ENCODE results near the gene CHIT1. TPM values are rescaled to one million over a fixed set of nuclear protein-coding genes. Genes with fewer than 3 reads are reported as not detected.

The CHIT1 gene
- total RNA-seq, 1 experiment from 2014 or later = not detected

DNA sequence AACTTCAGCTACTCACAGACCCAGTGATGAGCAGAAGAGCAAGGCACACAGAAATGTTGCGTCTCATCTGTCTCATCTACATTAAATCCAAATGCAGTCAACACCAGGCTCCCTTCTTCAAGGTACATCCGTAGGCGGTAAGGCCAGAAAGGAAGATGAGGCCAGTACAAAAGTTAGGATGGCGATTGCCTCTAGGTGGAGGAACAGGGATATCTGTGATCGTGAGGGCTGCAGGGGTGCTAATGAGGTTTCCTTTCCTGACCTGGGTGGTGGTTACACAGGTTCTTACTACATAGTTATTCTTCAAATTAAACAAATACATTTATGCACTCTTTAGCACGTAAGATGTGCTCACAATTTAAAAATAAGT, 52.5 kb downstream of the CHIT1 start:
- intact Hi-C loops (cut with micrococcal nuclease) = no loop called here

DNA sequence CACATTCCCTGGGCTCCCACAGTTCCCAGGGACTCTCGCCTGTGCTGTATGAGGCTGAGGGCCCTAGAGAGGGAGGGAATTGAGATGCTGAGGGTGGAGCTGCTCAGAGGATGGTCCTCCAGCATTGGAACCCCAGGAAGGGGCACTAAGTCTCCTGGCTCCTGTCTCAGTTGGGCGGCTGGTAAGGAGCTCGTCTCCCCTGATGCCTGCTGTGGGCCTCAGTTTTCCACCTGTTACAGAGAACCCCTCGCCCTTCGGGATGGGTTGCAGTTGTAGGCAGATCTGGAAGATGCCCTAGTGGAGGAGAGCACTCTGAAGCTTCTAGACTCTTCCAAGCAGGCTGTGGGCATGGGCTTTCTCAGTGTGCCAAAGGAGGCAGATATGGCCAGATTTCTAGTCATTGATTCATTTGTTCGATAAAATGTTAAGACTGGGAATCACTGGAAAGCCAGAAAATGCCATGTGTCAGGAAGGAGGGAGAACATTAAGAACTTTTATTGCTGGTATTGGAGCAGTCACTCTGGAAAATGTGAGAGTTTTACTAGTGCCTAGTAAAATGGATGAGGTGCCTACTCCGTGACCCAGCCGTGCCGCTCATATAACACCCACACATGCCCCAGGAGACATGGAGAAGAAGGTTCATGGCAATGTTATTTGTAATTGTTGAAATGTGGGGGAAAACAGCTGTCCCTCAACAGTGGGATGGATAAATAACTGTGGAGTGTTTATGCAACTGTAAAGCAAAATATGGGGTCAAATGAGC, 53.0 kb downstream of the CHIT1 start:
- POLR2A ChIA-PET = no interaction called here
- H3K4me3 ChIP-seq (replicated peaks in 1 of 2; ENCODE audit: low read depth in 1 of 2, low read length in 2 of 2) = peak overlapping the region in 1 of 2 experiments; percentile 37; a peak in 1 of 4 replicates
- BruUV-seq (replicated peaks) = no TSS peak
- no peak overlapping the region for H2AFZ ChIP-seq (ENCODE audit: low read depth, low read length, poor library complexity, severe bottlenecking)
- peak overlapping the region; percentile 84 for H3K4me2 ChIP-seq (ENCODE audit: low read length)
- 0 out of 2 replicates have a peak overlapping the region, but pooled peaks have one; percentile 36 for H3K9ac ChIP-seq (ENCODE audit: low read length)
- H3K79me2 ChIP-seq (ENCODE audit: insufficient read depth, low read length) = no peaks in the 10 kb centered on the region
- no peak for ATAC-seq
- H3K9me3 ChIP-seq (ENCODE audit: control insufficient read depth in 1 of 2, insufficient read depth in 1 of 2, low read depth in 1 of 2, low read length in 2 of 2) = no peaks in the 10 kb centered on the region
- intact Hi-C loops (cut with micrococcal nuclease) = no loop called here
- no peaks in the 10 kb centered on the region for H3K9me2 ChIP-seq (ENCODE audit: insufficient read depth)
- no peaks in the 10 kb centered on the region for H4K20me1 ChIP-seq (ENCODE audit: insufficient read depth)
- H3K36me3 ChIP-seq (ENCODE audit: control insufficient read depth in 1 of 2, insufficient read depth in 2 of 2, low read length in 2 of 2) = no peaks in the 10 kb centered on the region
- RAD21 ChIA-PET (ENCODE audit: low non-redundant PET in 1 of 2, low total read pairs in 2 of 2, uncharacterized antibody in 2 of 2, unreplicated experiment in 2 of 2) = no interaction called here
- CTCF ChIA-PET = interaction anchor here (1.2 to 1.3 kb wide), 2 partner anchors 9 to 10 kb away, joined by 3 to 4 read pairs; no protein-coding TSS in a partner anchor
- H3K4me1 ChIP-seq (ENCODE audit: control insufficient read depth in 1 of 2, insufficient read depth in 2 of 2, low read length in 2 of 2) = peaks cover 32 to 81% of the 10 kb centered on the region in 2 experiments
- DNase-seq (ENCODE audit: low read depth, low spot score) = no peak
- H3K27me3 ChIP-seq (ENCODE audit: insufficient read depth, low read length) = no peaks in the 10 kb centered on the region
- TF ChIP-seq, protein P1, sequence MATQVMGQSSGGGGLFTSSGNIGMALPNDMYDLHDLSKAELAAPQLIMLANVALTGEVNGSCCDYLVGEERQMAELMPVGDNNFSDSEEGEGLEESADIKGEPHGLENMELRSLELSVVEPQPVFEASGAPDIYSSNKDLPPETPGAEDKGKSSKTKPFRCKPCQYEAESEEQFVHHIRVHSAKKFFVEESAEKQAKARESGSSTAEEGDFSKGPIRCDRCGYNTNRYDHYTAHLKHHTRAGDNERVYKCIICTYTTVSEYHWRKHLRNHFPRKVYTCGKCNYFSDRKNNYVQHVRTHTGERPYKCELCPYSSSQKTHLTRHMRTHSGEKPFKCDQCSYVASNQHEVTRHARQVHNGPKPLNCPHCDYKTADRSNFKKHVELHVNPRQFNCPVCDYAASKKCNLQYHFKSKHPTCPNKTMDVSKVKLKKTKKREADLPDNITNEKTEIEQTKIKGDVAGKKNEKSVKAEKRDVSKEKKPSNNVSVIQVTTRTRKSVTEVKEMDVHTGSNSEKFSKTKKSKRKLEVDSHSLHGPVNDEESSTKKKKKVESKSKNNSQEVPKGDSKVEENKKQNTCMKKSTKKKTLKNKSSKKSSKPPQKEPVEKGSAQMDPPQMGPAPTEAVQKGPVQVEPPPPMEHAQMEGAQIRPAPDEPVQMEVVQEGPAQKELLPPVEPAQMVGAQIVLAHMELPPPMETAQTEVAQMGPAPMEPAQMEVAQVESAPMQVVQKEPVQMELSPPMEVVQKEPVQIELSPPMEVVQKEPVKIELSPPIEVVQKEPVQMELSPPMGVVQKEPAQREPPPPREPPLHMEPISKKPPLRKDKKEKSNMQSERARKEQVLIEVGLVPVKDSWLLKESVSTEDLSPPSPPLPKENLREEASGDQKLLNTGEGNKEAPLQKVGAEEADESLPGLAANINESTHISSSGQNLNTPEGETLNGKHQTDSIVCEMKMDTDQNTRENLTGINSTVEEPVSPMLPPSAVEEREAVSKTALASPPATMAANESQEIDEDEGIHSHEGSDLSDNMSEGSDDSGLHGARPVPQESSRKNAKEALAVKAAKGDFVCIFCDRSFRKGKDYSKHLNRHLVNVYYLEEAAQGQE (IDR thresholded peaks at IDR 0.05; ENCODE audit: low read depth) = no peak
- TF ChIP-seq, protein P2, sequence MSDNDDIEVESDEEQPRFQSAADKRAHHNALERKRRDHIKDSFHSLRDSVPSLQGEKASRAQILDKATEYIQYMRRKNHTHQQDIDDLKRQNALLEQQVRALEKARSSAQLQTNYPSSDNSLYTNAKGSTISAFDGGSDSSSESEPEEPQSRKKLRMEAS (IDR thresholded peaks at IDR 0.05) = no peak
- TF ChIP-seq ZNF274 (IDR thresholded peaks at IDR 0.05; ENCODE audit: low read depth, low read length) (no peak), SIN3A (IDR thresholded peaks at IDR 0.05; ENCODE audit: low read depth) (no peak), TCF7L2 (IDR thresholded peaks at IDR 0.05; ENCODE audit: borderline replicate concordance, extremely low read depth, insufficient read depth, insufficient read length) (no peak), ZFX (IDR thresholded peaks at IDR 0.05) (no peak)
- TF ChIP-seq, protein P3, sequence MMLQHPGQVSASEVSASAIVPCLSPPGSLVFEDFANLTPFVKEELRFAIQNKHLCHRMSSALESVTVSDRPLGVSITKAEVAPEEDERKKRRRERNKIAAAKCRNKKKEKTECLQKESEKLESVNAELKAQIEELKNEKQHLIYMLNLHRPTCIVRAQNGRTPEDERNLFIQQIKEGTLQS (IDR thresholded peaks at IDR 0.05) = no peak
- no peak overlapping the region for H3K27ac ChIP-seq (ENCODE audit: low read depth, low read length)

More for the DNA sequence above, 52.5 kb downstream of the CHIT1 start:
- H3K4me3 ChIP-seq (replicated peaks in 1 of 2; ENCODE audit: low read depth in 1 of 2, low read length in 2 of 2) = peak overlapping the region in 1 of 2 experiments; percentile 37; a peak in 2 of 4 replicates
- H3K4me1 ChIP-seq (ENCODE audit: control insufficient read depth in 1 of 2, insufficient read depth in 2 of 2, low read length in 2 of 2) = peaks cover 32 to 80% of the 10 kb centered on the region in 2 experiments
- H3K9me2 ChIP-seq (ENCODE audit: insufficient read depth) = no peaks in the 10 kb centered on the region
- H3K79me2 ChIP-seq (ENCODE audit: insufficient read depth, low read length) = no peaks in the 10 kb centered on the region
- DNase-seq (ENCODE audit: low read depth, low spot score) (no peak), ATAC-seq (no peak)
- BruUV-seq (replicated peaks) = no TSS peak
- H3K27me3 ChIP-seq (ENCODE audit: insufficient read depth, low read length) = no peaks in the 10 kb centered on the region
- POLR2A ChIA-PET = no interaction called here
- peak overlapping the region; percentile 36; the same call in 1 of the 2 replicates for H3K9ac ChIP-seq (ENCODE audit: low read length)
- CTCF ChIA-PET = interaction anchor here (1.5 kb wide), 1 partner anchor 49 kb away, joined by 4 read pairs; the partner anchor contains the start of gene ADORA1
- RAD21 ChIA-PET (ENCODE audit: low non-redundant PET in 1 of 2, low total read pairs in 2 of 2, uncharacterized antibody in 2 of 2, unreplicated experiment in 2 of 2) = interaction anchor here in 1 of 2 experiments (1.2 kb wide), 1 partner anchor 39 kb away, joined by 5 read pairs; no protein-coding TSS in a partner anchor
- no peak overlapping the region for H2AFZ ChIP-seq (ENCODE audit: low read depth, low read length, poor library complexity, severe bottlenecking)
- H4K20me1 ChIP-seq (ENCODE audit: insufficient read depth) = no peaks in the 10 kb centered on the region
- no peaks in the 10 kb centered on the region for H3K9me3 ChIP-seq (ENCODE audit: control insufficient read depth in 1 of 2, insufficient read depth in 1 of 2, low read depth in 1 of 2, low read length in 2 of 2)
- TF ChIP-seq SRF (IDR thresholded peaks at IDR 0.05; ENCODE audit: low read depth) (no peak), FOSL1 (IDR thresholded peaks at IDR 0.05; ENCODE audit: low read depth) (no peak)
- TF ChIP-seq, protein P4, sequence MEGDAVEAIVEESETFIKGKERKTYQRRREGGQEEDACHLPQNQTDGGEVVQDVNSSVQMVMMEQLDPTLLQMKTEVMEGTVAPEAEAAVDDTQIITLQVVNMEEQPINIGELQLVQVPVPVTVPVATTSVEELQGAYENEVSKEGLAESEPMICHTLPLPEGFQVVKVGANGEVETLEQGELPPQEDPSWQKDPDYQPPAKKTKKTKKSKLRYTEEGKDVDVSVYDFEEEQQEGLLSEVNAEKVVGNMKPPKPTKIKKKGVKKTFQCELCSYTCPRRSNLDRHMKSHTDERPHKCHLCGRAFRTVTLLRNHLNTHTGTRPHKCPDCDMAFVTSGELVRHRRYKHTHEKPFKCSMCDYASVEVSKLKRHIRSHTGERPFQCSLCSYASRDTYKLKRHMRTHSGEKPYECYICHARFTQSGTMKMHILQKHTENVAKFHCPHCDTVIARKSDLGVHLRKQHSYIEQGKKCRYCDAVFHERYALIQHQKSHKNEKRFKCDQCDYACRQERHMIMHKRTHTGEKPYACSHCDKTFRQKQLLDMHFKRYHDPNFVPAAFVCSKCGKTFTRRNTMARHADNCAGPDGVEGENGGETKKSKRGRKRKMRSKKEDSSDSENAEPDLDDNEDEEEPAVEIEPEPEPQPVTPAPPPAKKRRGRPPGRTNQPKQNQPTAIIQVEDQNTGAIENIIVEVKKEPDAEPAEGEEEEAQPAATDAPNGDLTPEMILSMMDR (IDR thresholded peaks at IDR 0.05 in 2 of 3, conservative IDR thresholded peaks at IDR 0.05 in 1 of 3; ENCODE audit: borderline replicate concordance in 1 of 3, insufficient read depth in 1 of 3, low read depth in 2 of 3, low read length in 2 of 3) = 0 out of 6 replicates have a peak, but pooled peaks of 1 of the 3 experiments have one; percentile 7
- peak overlapping the region; percentile 84 for H3K4me2 ChIP-seq (ENCODE audit: low read length)
- peak overlapping the region; percentile 50 for H3K27ac ChIP-seq (ENCODE audit: low read depth, low read length)
- H3K36me3 ChIP-seq (ENCODE audit: control insufficient read depth in 1 of 2, insufficient read depth in 2 of 2, low read length in 2 of 2) = no peaks in the 10 kb centered on the region

All from HCT116 (cell line).